GM21360 (cell line): Measurements from ENCODE around the gene CMBL.
A peak's percentile ranks its signal among the peaks of the same experiment; 100 is the strongest.
"Not testable (repeated sequence)": the region's sequence is repeated elsewhere in the genome, so short reads cannot be mapped to it uniquely, and the experiment has no call there.

Source experiments
- ATAC-seq: cut with Tn5 transposase; IDR thresholded peaks from one replicate; pipeline ENCODE4 v1.9.1; 2021; ENCODE audit warnings: mild to moderate bottlenecking, moderate library complexity; ENCODE audit not compliant: unreplicated experiment

CMBL gene

DNA sequence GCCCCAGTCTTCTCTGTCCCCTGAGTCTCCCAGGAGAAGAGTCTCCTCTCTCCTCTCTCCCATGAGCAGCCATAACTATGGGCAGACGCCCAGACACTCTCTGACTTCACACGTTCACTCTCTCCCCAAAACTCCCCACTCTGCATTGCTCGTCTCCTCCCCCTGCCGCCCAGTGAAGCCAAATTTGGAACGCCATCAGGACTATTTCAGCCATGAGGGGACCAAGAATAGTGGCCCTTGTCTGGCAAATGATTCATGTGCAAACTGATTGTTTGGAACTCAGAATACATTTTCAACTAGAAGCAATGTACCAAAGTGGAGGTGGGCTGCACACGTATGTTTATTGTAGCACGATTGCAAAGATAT lies 20.9 kb downstream of the CMBL start:
- ATAC-seq = no peak

DNA sequence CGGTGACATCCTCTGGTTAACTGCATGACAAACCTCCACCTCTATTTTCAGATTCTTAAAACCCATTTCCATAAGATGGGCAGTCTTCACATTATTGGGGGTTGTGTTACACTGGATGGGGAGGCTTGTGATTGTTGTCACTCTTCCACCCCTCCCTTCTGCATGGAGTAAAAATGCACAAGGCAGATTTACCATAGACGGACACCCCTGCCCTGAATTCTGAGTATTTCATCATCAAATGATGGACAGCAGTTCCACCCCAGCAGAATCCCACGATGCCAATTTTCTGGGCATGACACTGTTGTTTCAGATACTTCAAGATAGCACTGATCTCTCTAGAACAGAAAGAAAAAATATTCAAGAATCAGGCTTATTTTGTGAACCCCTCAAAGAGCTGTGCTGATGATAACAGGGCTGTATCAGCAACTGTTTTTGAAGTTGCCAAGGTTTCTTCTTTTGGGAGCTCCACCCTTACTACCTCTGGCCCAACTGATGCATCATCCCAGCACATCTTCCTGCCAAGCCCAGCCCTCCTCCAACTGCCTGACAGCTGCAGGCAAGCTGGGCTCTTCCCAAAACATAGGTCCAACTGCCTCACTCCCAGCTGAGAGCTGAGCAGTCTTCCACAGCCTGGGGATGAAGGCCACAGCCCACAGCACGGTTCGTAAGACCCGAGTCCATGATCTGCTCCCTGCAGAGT lies 21.4 kb downstream of the CMBL start:
- ATAC-seq = no peak

DNA sequence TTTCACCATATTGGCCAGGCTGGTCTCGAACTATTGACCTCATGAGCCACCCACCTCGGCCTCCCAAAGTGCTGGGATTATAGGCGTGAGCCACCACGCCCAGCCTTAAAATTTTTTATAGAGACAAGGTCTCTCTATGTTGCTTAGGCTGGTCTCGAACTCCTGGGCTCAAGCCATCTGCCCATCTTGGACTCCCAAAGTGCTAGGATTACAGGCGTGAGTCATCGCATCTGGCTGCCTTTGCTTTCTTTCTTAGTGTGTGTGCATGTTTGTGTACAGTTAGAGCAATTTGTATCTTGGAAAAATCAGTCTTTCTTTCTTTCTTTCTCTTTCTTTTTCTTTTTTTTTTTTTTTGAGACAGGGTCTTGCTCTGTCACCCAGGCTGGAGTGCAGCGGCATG lies 22.3 kb downstream of the CMBL start:
- not testable (repeated sequence) for ATAC-seq

DNA sequence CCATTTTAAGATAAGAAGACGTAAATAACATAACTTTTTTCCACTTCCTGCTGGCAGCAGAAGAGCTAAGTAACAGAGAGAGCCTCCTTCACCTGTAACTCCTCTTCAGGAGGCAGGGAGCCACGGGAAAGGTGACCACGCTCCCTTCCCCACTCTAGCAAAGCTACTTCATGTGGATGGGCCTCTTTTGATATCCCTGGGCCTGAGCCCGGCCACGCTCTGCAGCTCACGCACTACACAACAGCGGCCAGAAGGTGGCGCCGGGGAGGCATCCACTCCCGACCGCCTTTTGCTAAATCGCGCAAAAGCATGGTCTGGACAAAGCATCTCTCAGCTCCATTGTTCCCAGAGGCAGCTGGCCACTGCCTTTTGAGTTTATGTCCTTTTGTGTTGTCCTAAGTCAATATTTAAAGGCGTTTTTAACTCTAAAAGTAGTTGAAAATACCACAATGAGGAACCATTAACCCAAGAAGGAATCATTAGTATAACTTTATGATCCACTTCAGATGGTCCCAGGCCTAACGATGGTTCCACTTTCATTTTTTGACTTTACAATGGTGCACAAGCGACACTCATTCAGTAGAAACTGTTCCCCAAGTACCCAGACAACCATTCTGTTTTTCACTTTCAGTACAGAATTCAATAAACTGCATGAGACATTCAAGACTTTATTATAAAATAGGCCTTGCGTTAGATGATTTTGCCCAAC lies 23.6 kb downstream of the CMBL start:
- peak; percentile 89 for ATAC-seq

GRCh38 chr5:10279925-10280720 lies 27.6 kb downstream of the CMBL start:
- ATAC-seq = no peak

DNA sequence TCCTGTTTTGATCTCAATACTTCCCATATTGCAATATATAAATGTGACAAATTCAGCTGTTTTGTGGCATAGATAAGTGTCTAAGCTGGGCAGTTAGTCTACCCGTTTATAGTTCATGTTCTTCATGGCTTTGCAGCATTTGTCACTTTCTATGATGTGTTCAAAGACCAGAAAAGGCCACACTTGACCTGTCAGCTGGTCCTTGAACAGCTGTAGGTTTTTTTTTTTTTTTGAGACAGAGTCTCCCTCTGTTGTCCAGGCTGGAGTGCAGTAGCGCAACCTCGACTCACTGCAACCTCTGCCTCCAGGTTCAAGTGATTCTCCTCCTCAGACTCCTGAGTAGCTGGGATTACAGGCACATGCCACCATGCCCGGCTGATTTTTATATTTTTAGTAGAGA lies 28.4 kb downstream of the CMBL start:
- no peak for ATAC-seq

GRCh38 chr5:10278658-10279279 lies 28.9 kb downstream of the CMBL start:
- ATAC-seq = no peak

DNA sequence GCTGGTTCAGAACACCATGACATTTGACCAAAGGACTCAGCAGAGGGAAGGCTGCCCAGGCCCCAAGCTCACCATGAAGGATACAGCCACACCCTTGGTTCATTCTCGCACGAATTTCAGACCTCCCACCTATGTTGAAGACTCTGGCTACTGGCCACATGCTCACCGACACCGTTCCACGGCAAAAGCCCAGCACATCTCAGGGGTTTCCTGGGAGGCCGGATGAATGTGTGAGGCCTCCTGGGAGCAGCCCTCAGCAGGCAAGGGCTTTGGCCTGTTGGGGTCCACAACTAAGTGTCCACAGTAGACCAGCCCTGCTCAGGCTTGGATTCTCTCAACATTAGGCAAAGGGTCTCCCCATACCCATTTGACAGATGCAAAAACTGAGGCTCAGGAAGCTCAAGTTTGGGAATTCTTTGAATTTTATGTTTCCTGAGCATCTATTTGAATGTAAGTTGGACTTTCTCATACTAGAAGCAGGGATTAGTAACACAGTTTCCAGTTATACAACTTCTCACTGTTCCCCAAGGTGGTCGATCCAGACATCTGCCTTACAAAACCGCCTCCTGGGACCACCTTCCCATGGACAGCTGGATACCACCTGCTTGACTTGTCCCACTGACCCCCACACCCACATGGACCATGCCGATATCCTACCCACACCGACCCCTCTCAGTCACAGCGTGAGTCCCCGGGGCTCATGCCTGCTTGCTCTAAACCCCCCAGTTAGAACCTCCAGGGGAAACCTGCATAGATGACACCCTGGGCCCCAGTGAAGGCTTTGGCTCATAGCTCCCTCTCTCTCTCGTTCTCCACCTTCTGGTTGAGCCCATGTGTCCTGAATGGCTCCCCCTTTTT lies 29.7 kb downstream of the CMBL start:
- ATAC-seq = no peak

DNA sequence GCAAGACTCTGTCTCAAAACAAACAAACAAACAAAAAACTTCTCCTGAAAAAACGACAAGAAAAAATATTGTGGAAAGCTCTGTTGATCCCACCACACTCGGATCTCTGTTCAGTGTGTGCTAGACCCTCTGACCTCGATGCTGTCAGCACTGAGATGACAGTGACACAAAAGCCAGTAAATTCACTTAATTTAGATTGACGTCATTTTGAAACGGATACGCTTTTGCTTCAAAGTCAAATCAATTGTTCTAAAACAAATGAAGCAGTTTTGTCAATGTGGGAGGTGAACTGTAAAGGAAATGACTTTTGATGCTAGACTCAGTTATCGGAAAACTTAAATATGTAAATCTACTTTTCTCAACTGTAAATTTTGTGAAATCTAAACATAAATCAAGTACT lies 31.0 kb downstream of the CMBL start:
- no peak for ATAC-seq

GRCh38 chr5:10275991-10276390 lies 31.7 kb downstream of the CMBL start:
- ATAC-seq = no peak

- no peak for ATAC-seq
These were observed 32.2 kb downstream of the CMBL start for GRCh38 chr5:10275460-10275859.

DNA sequence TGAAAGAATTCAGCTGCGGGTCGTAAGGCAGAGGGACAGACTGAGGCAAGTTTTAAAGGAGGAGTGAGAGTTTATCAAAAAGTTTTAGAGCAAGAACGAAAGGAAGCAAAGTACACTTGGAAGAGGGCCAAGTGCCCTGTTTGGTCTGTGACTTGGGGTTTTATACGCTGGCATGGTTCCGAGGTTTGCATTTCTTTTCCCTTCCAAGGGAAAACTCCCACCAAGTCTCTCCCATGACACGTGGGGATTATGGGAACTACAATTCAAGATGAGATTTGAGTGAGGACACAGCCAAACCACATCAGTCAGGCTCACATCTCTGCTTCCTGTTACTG lies 34.9 kb downstream of the CMBL start:
- not testable (repeated sequence) for ATAC-seq

- ATAC-seq = no peak
These were observed 35.4 kb downstream of the CMBL start for GRCh38 chr5:10272053-10272874.

- ATAC-seq = no peak
These were observed 39.6 kb downstream of the CMBL start for GRCh38 chr5:10268100-10268499.

DNA sequence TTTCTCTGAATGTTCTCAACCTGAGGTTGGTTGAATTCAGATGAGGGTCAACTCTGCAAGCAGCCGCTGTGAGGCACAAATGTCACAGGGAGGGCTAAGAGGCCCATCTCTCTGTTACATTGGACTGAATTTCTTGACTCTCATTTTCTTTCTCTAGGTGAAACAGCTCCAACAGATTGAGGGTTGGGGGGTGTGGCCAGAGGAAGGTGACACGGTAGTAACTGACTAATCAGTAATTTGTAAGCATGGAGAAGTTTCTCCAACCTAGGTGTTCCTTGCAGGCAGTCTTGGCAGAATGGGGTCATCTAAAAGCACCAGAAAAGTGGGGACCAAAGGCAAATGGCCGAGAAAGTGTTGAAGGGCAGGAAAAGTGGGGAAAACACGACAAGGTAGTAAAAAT lies 40.9 kb downstream of the CMBL start:
- no peak for ATAC-seq

- no peak for ATAC-seq
These were observed 41.6 kb downstream of the CMBL start for GRCh38 chr5:10266137-10266536.

GRCh38 chr5:10265245-10266109 lies 42.2 kb downstream of the CMBL start:
- no peak for ATAC-seq

- no peak for ATAC-seq
These were observed 43.1 kb downstream of the CMBL start for GRCh38 chr5:10264604-10265003.

DNA sequence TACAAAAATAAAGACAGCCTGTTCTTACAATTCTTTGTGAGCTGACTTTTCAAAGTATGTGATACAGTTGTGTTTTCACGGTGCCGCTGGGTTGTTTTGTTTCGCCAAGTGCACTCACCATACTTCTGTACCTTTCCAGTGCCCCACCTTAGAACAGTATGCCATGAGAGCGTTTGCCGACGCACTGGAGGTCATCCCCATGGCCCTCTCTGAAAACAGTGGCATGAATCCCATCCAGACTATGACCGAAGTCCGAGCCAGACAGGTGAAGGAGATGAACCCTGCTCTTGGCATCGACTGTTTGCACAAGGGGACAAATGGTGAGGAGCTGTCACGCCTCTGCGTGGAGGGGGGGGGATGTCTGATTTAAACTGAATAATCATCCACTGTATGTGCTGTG lies 44.7 kb downstream of the CMBL start:
- ATAC-seq = no peak
